Hepatic stellate cell (primary cell): ENCODE results near the gene OTOP2.

Experiments
- DNase-seq: peaks from one replicate; pipeline ENCODE4 v3.0.0; 2011; ENCODE audit warnings: low spot score

The OTOP2 gene, protein sequence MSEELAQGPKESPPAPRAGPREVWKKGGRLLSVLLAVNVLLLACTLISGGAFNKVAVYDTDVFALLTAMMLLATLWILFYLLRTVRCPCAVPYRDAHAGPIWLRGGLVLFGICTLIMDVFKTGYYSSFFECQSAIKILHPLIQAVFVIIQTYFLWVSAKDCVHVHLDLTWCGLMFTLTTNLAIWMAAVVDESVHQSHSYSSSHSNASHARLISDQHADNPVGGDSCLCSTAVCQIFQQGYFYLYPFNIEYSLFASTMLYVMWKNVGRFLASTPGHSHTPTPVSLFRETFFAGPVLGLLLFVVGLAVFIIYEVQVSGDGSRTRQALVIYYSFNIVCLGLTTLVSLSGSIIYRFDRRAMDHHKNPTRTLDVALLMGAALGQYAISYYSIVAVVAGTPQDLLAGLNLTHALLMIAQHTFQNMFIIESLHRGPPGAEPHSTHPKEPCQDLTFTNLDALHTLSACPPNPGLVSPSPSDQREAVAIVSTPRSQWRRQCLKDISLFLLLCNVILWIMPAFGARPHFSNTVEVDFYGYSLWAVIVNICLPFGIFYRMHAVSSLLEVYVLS

DNA sequence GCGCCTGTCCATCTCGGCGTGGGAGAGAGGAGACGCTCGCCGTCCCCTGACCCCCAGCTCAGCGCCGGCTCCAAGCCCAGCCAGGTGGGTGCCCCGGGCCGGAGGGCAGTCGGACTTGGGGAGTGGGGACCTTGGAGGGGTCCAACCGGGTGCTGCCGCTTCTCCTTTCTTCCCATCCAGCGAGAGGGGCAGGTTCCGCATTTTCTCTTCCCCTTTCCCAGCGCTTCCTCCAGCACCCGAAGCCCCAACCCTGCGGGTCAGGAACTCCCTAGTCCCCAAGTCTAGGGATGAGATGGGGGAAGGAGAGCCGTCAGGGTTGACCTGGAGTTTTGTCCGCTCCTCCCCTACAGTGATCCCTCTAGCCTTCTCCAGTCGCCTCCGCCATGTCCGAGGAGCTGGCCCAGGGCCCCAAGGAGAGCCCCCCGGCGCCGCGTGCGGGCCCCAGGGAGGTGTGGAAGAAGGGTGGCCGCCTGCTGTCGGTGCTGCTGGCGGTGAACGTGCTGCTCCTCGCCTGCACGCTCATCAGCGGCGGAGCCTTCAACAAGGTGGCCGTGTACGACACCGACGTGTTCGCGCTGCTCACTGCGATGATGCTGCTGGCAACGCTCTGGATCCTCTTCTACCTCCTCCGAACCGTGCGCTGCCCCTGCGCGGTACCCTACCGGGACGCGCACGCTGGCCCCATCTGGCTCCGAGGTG lies at the start of gene OTOP2:
OTOP2 (plus strand) TSS at position 24 of the 699 bp plus-strand sequence; CDS start at position 384, 360 bp downstream.
- no peak for DNase-seq

DNA sequence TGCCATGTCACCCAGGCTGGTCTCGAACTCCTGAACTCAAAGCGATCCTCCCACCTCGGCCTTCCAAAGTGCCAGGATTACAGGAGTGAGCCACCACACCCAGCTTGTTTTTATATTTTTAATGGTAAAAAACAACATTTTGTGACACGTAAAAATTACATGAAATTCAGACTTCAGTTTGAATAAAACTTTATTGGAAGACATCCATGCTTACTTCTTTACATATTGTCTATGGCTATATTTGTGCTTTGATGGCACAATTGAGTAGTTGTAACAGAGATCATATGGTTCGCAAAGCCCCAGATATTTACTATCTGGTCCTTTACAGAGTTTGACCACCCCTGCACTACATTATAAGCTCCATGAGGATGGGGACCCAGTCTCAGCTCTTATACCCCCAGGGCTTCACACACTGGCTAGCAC lies 49.4 kb upstream of the OTOP2 start:
- DNase-seq = no peak

DNA sequence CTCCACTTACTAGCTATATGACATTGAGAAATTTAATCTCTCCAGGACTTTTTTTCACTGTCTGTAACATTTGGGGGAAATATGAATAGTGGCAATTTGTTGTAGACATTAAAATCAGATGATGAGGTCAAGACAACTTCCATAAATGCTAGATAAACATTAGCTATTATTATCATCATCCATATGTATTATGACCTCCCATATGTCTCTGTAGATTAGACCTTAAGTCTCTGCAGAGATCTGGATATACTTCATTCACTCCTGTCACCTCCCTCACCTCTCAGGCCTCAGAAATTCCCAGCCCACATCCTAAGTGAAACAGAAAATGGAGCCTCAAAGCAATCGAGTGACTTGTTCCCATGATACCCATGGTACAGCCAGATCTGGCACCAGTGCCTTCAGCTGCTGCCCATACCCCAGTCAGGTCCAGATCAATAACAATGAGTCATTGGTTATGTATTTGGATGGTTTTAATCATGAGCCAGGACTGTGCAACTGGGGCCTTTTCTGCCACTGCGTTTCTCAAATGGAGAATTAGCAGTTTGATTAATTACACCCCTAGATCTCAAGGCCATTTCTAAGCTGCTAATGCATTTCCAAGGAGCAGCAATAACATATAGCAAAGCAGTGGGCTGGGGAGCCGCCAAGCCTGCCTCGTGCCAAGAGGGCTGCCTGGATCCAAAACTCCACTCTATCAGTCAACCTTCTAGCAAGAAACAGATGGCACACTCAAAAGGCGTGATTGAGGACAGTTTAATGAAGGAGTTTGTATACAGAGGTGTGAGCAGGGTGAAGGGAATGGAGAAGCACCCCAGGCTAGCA lies 48.7 kb upstream of the OTOP2 start:
- no peak for DNase-seq

DNA sequence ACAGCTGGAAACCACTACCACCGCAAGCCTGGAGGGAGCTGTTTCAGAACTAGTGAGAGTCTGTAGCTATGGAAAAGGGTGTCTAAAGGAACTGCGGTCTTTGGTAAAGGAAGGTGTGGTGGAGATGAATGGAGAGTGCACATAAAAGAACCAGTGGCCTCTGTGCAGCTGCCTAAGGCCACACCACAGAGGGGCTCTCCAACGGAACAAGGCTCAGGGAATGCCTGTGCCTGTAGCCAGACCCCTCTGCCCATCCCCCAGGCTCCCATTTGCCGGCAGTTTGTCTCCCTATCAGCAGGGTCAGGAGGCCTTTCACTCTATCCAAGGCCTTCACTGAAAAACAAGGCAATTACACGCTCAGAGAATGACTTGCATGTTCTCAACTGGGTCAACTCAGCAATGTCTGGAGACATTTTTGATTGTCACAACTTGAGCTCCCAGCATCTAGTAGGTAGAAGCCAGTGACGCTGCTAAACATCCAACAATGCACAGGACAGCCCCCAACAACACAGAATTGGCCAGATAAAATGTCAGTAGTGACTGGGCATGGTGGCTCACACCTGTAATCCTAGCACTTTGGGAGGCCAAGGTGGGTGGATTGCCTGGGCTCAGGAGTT lies 48.0 kb upstream of the OTOP2 start:
- DNase-seq = no peak

DNA sequence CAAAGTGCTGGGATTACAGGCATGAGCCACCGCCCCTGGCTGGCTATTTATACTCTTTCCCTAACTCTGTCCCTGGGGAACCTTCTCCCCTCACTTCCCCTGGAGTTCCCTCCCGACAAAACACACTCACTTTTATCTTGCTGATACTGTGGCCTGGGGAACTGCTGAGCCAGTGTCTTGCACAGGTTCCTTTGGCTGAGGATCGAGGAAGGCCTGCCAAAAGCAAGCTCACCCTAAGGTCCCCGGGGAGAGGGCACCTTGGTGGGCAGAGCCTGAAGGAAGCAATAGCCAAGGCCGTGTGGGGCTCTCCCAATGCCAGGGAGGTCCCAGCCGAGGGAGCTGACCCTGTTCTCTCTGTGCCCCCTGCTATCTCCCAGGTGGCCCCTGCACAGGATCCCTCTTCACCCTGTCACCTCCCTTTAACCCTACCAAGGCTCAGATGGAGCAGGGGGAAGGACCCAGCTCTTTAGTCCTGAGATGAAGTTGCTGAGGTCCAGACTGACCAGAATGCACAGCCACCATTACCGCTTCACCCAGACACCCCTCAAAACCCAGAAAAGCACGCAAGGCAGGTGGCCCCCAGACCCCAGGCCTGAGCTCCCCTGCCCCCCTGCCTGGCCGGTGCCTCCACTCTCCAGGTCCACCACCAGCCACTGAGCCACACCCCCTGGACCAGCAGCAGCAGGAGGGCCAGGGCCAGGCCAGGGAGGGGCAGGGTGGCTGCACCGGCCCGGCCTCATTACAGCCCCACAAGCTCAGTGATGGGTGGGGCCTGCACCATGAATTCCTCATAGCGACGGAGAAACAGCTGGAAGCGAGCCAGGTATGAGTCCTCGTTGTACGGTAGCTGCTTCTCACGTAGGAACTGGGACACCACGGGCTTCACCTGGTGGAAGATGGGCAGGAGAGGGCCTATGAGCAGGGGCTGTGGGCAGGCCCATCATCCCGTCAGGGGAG lies 46.2 kb upstream of the OTOP2 start:
- no peak for DNase-seq

DNA sequence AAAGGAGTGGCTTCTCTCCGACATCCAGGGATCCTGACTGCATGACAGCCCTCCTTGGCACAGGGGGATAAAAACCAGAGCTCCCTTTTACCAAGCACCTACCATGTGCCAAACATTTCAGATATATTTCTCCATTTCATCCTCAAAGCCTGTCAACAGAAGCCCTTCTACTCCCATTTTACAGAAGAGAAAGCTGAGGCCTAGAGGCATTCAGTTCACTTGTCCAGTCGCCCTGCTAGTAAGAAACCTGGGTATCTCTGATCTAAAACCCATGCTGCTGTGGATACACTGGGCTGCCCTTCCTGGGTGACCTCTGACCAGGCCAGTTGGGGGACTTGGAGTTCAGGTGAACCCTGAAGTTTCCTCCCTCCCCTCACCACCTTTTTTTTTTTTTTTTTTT lies 45.4 kb upstream of the OTOP2 start:
- DNase-seq = no peak

DNA sequence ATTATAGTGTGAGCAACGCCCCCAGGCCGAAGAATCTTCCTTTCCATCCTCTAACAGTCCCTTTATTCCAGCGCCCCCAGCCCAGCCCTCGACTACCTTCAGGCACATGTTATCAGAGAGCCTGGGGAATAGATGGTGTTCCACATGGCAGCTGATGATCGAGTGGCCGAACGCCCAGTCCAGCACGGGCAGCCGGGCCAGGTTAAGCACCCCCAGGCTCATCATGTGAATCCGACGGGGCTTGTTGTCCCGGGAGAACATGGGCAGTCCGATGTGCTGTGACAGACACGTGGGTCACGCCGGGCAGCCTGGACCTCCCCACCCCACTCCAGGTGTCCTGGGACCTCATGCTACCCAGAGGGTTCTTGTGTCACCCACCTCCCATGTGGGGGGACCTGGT lies 44.8 kb upstream of the OTOP2 start:
- DNase-seq = no peak

DNA sequence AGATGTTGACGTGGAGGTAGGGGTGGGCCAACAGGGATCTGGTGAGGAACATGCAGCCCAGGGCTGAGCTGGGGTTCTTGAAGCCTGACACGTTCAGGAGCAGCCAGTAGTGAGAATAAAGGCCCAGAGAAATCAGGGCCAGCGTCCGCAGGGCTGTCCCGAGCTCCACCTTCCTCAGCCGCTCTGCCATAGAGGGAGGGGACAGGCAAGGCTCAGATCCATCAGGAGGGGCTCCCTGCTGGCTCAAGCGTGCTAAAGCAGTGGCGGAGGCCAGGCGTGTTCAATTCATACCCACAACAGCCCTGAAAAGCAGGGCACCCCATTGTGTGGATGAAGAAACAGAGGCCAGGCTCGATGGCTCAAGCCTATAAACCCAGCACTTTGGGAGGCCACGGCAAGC lies 43.0 kb upstream of the OTOP2 start:
- no peak for DNase-seq

DNA sequence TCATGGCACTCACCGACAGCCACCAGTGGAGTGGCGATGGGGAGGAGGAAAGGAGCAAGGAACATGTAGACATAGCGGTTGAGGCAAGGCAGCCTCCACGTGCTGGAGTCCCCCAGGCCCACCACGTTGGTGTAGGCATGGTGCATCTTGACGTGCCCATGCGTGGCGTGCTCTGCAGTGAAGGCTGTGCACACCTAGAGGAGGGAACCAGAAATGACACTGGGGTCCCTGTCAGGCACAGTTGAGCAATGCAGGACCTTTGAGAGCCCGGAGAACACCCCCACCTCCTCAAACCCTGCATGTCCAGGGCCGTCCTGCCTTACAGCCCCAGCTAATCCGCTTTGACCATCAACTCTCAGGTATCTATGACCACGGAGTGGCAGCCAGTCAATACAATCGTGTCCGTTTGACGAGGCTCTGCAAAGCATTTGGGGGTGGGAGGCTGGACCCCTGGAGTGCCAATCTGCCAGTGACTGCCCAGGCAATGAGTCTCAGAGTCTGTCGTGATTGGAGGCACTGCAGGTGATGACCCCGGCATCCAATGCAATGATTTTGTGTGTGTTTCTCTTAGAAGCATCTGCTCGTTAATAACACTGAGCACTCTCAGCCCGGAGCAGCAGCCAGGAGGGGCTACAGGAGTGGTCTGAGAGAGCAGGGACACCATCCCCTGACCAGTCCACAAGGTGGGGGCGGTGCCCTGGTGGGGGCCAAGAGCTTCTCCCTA lies 41.4 kb upstream of the OTOP2 start:
- no peak for DNase-seq

DNA sequence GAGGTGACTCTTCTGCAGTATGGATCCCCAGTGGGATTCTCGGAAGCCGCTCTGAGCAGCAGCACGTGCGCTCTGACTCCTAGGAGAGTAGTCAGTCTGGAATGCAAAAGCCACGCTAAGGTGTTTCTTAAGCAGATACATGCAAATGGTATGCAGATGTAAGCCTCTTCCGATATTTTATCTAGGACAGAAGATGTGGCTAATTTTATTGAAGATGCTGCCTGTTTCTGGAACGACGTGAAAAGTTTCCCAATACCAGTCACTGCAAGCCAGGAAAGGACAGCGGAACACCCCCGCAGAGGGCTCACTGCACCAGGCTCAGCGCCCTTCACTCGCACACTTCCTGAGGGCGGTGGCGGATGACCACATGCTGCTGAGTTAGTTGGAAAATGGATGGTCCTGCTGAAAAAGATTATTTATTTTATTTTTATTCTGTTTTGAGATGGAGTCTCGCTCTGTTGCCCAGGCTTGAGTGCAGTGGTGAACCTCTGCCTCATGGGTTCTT lies 40.8 kb upstream of the OTOP2 start:
- no peak for DNase-seq

DNA sequence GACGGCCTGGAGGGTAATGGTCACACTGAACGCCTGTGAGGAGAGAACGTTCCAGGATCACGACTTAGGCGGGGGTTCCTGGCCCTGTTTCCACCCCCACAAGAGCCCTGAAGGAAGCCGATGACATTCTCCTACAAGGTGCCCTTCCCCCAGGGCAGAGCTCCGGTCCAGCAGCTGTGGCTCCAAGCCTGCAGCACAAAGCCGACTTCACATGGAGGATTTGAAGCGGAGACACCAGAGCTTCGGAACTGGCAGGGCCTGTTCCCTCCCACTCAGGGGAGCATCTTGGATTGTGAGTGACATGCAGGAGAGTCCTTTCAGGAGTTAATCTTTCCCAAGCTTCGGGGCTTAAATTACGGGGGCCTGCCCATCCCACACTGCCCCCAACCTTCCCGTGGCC lies 35.6 kb upstream of the OTOP2 start:
- no peak for DNase-seq

DNA sequence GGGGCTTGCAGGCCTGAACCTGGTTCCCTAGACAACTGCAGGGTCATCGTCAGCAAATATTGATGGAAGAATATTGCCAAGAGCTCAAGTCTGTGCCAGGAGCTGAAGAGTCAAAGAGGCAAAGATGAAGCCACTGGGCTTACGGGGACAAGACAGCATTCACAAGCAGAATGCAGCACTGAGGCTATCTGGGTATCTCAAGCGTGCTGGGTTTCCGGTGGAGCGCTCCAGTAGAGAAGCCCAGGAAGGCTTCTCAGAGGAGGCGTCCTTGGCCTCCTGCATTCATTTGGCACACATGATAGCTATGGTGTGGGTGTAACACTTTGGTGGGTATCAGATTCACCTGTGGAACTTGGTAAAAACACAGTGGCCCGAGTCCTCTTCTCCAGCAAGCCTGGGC lies 33.5 kb upstream of the OTOP2 start:
- no peak for DNase-seq

DNA sequence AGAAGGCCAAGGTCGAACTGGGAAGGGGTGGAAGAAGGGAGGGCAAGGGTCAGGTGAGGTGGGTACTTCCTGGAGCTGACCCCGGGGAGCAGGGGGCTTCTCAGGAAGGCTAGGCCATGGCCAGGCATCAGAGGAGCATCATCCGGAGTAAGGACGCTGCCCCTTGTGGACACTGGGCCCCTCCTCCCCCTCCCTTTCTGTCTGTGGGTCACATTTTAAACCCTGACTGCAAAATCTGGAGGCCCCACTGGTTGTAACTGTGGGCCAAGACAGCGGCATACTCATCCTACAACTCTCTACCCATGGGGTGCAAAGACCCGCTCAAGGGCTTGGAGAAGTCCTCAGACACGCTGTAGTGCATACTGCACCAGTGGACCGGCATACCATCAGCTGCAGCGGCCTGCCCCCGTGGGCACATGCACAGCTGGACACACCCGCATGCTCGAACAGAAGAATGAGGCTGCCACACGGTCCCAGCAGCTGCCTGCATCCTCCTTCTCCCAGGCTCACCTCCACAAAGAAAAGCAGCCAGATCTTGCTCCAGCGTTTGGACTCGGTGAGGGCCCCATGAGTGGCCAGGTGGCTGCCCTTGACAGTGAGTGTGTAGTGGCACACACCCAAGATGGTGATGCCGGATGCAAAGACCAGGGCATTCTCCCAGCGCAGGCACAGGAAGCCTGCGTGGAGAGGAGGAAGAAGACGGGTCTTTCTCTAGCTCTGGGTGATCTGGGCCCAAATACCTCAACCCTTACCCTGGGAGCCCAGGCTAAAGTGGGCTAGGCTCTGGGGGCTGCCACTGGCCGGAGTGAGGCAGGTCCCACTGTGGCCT lies 31.8 kb upstream of the OTOP2 start:
- no peak for DNase-seq

DNA sequence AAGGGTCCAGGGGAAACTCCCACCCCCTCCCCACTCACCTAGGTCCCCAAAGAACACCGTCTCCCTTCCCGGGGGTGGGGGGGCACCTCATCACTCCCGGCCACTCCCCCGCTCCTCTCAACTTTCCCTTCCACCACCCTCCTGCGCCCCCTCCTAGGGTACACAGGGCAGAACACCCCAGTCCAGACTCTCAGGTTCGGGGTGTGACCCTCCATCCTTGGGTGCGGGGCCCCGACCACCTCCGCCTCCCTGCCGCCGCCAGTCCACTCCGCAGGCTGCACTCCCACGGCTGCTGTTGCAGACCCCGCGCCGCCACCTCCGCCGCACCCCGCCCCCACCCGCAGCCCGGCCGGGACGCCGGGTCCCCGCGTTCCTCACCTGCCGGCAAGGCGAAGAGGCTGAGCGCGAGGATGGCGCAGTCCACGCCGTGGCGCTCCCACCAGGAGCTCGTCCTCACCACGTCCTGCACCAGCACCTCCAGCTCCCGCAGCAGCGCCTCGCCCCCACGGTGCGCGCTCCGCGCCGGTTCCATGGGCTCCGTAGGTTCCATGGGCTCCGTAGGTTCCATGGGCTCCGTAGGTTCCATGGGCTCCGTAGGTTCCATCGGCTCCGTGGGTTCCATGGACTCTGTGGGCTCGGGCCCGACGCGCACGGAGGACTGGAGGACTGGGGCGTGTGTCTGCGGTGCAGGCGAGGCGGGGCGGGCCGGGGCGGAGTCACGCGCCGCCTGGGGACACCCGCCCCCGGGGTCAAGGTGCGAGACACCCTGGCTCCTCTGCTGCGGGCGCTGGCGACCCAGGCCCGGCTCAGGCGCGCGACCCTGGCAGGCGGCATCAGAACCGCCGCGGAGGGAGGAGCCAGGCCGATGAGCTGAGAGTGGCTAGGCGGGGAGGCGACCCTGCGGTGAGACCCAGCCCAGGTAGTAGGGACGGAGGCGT lies 30.8 kb upstream of the OTOP2 start, which contains the start of gene FADS6:
FADS6 (minus strand) TSS at position 660 of the 938 bp plus-strand sequence; CDS start at position 622, 38 bp downstream.
- DNase-seq = no peak

DNA sequence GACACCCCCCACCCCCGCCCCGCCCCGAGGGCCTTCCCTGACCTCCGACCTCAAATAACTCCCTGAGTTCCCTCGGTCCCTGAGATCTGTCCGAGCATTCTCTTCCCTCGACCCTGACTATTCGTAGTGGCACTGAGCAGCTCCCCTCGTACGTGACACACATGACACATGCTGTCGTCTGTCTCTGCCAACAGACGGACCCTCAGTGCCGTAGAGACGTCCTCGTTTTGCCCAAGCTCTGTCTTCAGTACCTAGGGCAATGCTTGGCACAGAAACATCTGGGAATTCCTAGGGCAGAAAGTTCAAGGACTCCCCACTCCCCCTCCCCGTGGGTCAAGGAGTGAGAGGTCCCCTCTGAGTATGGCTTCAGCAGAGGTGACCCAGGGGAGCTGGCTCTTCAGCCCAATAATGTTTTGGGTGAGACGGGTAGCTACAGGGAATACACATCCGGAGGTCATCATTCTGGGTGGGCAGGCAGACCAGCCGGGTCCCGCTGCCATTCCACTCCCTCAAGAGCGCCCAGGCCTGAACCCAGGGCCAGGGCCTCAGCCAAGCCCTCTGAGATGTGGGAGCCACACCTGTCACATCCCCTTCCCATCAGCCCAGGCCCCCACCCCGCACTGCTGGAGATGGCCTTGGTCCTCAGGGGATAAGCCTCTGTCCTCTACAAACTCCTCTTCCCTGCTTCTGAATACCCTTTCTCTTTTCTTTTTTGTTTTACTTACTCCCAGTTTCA lies 30.0 kb upstream of the OTOP2 start:
- no peak for DNase-seq

DNA sequence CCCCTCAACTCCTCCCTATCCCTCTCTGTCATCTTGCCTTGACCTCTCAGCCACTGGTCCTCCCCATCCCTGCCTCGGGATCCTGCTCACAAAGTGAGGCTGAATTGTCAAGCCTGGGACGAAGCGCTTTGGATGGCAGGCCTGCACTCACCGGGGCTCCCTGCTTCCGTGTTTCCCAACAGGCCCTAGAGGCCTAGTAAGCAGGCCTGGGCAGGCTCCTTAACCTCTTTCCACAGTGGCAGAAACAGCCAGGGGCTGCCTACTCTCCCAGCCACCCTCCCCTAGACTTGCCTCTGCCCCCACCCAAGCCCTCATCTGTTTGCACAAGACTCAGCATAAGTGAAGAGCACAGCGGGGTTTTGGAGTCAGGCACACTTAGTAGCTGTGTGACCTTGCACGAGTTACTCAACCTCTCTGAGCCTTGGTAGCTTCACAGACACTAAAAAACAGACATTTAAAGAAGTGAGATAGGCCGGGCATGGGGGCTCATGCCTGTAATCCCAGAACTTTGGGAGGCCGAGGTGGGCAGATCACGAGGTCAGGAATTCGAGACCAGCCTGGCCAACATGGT lies 25.6 kb upstream of the OTOP2 start:
- DNase-seq = no peak

DNA sequence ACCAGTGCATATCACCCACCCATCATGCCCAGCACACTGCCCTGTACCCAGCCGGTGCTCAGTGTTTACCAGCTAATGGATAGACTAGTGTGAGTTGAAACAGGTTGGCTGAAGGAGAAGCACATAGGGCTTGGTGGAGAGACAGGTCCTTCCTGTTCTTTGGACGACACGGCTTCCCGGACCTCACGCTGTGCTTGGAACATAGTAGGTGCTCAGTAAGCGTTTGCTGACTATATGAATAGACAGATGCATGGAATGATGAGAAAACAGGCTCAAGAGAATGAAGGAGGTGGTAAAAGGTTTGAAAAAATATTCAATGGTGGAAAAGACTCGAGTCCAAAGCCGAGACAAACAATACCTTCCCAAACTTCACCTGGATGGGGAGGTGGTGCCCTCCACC lies 23.9 kb upstream of the OTOP2 start:
- DNase-seq = no peak
